AG04450 (cell line): ENCODE measurements around the gene SLC6A5. TPM values are rescaled to one million over a fixed set of nuclear protein-coding genes. Genes with fewer than 3 reads are reported as not detected.

Experiments
- CTCF ChIA-PET: fragments of 300-600, 350-600 bp; formaldehyde crosslinking; extraction: SDS; loops from one replicate; lab custom pipeline; 2022; ENCODE audit warnings: antibody characterized with exemption, inconsistent platforms; lab: Charles Lee
- POLR2A ChIA-PET: fragments of 350-600 bp; formaldehyde crosslinking; extraction: SDS; loops from one replicate; lab custom pipeline; 2021; ENCODE audit warnings: antibody characterized with exemption, inconsistent platforms; lab: Yijun Ruan, JAX
- DNase-seq: peaks from one replicate; pipeline ENCODE4 v3.0.0-alpha.2; 2011; ENCODE audit warnings: low read depth, low spot score
- H3K27ac ChIP-seq: one replicate; pipeline ENCODE4 v1.5.1; 2012; ENCODE audit warnings: low read depth, low read length, control low read depth
- H3K27me3 ChIP-seq: one replicate; pipeline ENCODE4 v1.6.0; 2012; ENCODE audit warnings: low read length; ENCODE audit not compliant: control insufficient read depth, insufficient read depth
- H3K4me3 ChIP-seq: 2 replicates; pipeline ENCODE4 v1.5.1; 2011; ENCODE audit warnings: mild to moderate bottlenecking, low read depth, low read length, control low read depth
- H3K9me3 ChIP-seq: 2 replicates; pipeline ENCODE4 v1.5.1; 2012; ENCODE audit warnings: low read length; ENCODE audit not compliant: control insufficient read depth, insufficient read depth
- CTCF ChIP-seq: IDR thresholded peaks from 2 replicates; pipeline ENCODE4 v1.5.1; 2011; ENCODE audit warnings: low read depth, low read length, control low read depth, inconsistent platforms
- polyA plus RNA-seq: library from polyadenylated mRNA; depleted of rRNA; stranded (reverse); fragments of >200 nt; gene quantifications from 2 replicates; pipeline ENCODE4 v1.2.3, GENCODE V29; 2011

The SLC6A5 gene
- polyA plus RNA-seq, 1 experiment = not detected

GRCh38 chr11:20661445-20661844 is 62.0 kb downstream of the SLC6A5 start:
- ChIA-PET POLR2A (no interaction called here), CTCF (no interaction called here)
- DNase-seq = no peak
- Histone ChIP-seq H3K9me3 (no peaks in the 10 kb centered on the region), H3K4me3 (no peak overlapping the region), H3K27me3 (no peaks in the 10 kb centered on the region), H3K27ac (no peak overlapping the region)
- TF ChIP-seq CTCF = no peak

DNA sequence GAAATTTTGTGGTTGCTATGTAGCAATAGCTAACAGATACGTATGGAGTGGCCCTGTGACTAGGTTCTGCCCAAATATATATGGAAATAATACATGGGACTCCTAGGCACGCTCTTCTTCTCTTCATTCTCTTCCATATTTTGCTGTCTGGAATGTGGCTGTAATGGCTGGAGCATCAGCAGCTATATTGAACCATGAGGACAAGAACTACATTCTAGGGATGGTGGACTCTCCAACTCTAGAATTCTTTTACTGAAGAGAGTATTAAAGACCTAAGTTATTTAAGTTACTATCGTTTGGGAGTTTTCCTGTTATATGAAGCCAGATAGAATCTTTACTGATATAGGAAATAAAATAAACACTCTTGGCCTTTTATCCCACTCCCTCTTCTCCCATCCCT is 62.4 kb downstream of the SLC6A5 start:
- POLR2A ChIA-PET = no interaction called here
- Histone ChIP-seq H3K27ac (no peak overlapping the region), H3K27me3 (no peaks in the 10 kb centered on the region), H3K4me3 (no peak overlapping the region), H3K9me3 (no peaks in the 10 kb centered on the region)
- CTCF ChIA-PET = no interaction called here
- TF ChIP-seq CTCF = no peak
- DNase-seq = no peak

- H3K27me3 ChIP-seq = peaks cover 31% of the 10 kb centered on the region
- CTCF ChIA-PET = interaction anchor here (1.9 kb wide), 1 partner anchor 20 kb away, joined by 8 read pairs; no protein-coding TSS in a partner anchor
- POLR2A ChIA-PET = no interaction called here
These were observed 68.9 kb downstream of the SLC6A5 start for GRCh38 chr11:20668131-20668809.

GRCh38 chr11:20668844-20669819 is 69.7 kb downstream of the SLC6A5 start, which contains the start of gene NELL1:
Gene NELL1, plus strand, starts transcription at chr11:20669586.
- TF ChIP-seq CTCF = no peak
- CTCF ChIA-PET = no interaction called here
- no peak within 1 kb of the TSS for H3K4me3 ChIP-seq

More at GRCh38 chr11:20668131-20668809, 68.9 kb downstream of the SLC6A5 start:
- TF ChIP-seq CTCF = no peak
- DNase-seq = no peak
- no peaks in the 10 kb centered on the region for H3K9me3 ChIP-seq
- no peak overlapping the region for H3K27ac ChIP-seq
- no peak overlapping the region for H3K4me3 ChIP-seq

More at GRCh38 chr11:20668844-20669819, 69.7 kb downstream of the SLC6A5 start, which contains the start of gene NELL1:
- H3K27ac ChIP-seq = no peak within 1 kb of the TSS
- peaks cover 31% of the 10 kb centered on the region for H3K27me3 ChIP-seq
- no peaks in the 10 kb centered on the region for H3K9me3 ChIP-seq
- DNase-seq = no peak
- POLR2A ChIA-PET = no interaction called here
